ENCODE data around the gene SLC25A26.

SLC25A26 gene

DNA sequence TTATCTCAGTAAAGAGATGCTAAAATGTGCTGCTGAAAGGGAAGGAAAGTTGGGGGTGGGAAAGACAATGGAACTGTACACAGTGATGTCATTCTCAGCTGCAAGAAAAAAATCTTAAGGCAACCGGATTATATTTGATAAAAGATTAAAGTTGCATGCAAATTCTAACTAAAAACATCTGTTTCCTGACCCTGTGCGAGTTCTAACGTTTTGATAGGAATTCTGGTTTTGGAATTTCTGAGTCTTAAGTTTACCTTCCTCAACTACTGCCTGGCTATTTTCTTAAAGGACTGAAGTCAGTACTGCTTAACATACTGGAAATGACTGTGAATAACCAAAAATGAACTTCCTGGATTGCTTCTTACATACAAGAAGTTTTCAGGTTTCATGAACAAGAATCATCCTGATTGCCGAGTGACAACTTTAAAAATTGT is 115.5 kb downstream of the SLC25A26 start:
- no peak for DNase-seq (ENCODE audit: low spot score)
- H3K4me3 ChIP-seq = no peak overlapping the region
- TF ChIP-seq CTCF (IDR thresholded peaks at IDR 0.05) = no peak
- H3K27ac ChIP-seq = no peak overlapping the region

GRCh38 chr3:66338927-66339326 is 118.1 kb downstream of the SLC25A26 start:
- DNase-seq (ENCODE audit: low spot score) = no peak
- TF ChIP-seq CTCF (IDR thresholded peaks at IDR 0.05) = no peak
- H3K27ac ChIP-seq = no peak overlapping the region
- no peak overlapping the region for H3K4me3 ChIP-seq

DNA sequence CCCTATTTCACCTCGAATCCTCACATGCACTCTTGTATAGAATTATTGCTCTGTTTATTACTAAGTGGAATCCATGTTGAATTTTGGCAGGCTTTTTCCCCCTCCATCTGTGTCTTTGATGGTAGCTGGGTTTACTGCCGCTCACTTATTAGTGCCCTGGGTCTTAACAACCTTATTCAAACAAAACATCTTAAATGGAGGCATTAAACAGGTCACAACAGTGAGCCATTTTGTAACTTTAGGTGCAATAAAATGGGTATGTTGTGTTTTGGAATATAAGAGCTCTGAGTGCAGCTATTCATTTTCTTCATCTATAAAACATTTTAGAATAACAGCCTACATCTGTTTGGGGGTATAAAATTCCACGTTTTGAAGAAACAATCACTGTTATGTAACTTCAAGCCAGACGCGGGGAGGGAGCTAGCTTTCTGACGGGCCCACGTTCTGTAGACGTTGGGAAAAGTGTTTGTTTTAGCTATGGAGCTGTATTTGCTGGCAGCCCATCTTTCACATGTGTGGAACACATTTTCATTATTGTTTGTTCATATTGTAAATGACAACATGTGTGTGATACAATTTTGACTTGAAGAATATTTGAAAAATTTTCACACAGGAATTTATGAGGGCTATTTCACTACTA is 122.0 kb downstream of the SLC25A26 start:
- DNase-seq (ENCODE audit: low spot score) = no peak
- no peak for TF ChIP-seq CTCF (IDR thresholded peaks at IDR 0.05)
- no peak overlapping the region for H3K27ac ChIP-seq
- no peak overlapping the region for H3K4me3 ChIP-seq

DNA sequence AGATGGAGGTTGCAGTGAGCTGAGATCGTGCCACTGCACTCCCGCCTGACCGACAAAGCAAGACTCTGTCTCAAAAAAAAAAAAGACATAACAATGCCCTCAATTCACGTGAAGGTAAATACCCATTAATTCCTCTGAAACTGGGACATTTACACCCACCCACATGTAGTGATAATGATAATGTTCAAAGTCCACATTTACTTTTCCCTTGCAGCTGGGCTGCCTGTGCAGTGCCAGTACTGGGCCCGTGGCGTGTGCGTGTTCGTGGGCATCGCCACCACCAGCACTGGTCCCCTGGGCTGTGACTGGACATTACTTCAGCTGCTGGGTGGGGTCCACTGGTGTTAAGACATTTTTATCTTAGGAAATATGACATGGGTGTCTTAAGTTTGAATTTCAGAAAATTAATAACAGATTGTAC is 123.6 kb downstream of the SLC25A26 start:
- H3K4me3 ChIP-seq = no peak overlapping the region
- DNase-seq (ENCODE audit: low spot score) = no peak
- TF ChIP-seq CTCF (IDR thresholded peaks at IDR 0.05) = no peak
- no peak overlapping the region for H3K27ac ChIP-seq

- no peak overlapping the region for H3K4me3 ChIP-seq
- no peak for TF ChIP-seq CTCF (IDR thresholded peaks at IDR 0.05)
- DNase-seq (ENCODE audit: low spot score) = no peak
- H3K27ac ChIP-seq = no peak overlapping the region
Observed at GRCh38 chr3:66344848-66345578, 124.2 kb downstream of the SLC25A26 start.

- no peak overlapping the region for H3K27ac ChIP-seq
- DNase-seq (ENCODE audit: low spot score) = no peak
- no peak for TF ChIP-seq CTCF (IDR thresholded peaks at IDR 0.05)
- H3K4me3 ChIP-seq = no peak overlapping the region
Observed at GRCh38 chr3:66348704-66349103, 127.9 kb downstream of the SLC25A26 start.

DNA sequence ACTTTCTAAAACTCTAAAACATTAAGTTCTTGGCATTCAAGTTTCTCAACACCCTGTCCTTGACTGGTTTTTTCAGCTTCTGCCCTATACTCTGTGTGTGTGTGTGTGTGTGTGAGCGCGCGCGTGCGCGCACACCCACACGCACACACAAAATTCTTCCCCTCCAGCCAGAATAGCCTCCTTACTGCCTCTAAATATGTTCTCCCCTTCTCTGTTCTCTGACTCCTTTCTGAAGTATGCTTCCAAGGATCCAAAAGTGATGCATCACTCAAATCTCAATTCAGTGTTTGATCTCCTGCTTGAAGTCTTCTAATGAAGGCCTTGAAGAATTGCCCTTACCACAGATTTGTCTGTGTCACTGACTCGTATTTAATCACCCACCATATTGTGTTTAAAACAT is 129.8 kb downstream of the SLC25A26 start:
- no peak overlapping the region for H3K27ac ChIP-seq
- TF ChIP-seq CTCF (IDR thresholded peaks at IDR 0.05) = no peak
- DNase-seq (ENCODE audit: low spot score) = no peak
- H3K4me3 ChIP-seq = no peak overlapping the region
